ENCODE results near the gene PADI6.

DNA sequence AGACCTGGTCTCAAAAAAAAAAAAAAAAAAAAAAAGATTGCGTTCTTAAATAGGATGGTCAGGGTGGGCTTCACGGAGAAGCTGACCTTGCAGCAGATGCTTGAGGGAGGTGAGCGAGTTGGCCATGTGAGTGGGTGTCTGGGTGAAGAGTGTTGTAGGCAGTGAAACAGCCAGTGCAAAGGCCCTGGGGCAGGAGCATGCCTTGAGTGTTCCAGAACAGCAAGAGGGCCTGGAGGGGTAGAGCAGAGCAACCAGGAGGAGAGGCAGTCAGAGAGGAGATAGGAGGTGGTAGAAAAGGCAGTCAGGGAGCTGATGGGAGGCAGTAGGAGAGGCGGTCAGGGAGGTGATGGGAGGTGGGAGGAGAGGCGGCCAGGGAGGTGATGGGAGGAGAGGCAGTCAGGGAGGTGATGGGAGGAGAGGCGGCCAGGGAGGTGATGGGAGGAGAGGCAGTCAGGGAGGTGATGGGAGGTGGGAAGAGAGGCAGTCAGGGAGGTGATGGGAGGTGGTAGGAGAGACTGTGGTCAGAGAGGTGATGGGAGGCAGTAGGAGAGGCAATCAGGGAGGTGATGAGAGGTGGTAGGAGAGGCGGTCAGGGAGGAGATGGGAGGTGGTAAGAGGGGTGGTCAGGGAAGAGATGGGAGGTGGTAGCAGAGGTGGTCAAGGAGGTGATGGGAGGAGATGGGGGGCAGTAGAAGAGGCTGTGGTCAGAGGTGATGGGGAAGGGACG lies 20.2 kb upstream of the PADI6 start:
- TF ChIP-seq, protein P1, sequence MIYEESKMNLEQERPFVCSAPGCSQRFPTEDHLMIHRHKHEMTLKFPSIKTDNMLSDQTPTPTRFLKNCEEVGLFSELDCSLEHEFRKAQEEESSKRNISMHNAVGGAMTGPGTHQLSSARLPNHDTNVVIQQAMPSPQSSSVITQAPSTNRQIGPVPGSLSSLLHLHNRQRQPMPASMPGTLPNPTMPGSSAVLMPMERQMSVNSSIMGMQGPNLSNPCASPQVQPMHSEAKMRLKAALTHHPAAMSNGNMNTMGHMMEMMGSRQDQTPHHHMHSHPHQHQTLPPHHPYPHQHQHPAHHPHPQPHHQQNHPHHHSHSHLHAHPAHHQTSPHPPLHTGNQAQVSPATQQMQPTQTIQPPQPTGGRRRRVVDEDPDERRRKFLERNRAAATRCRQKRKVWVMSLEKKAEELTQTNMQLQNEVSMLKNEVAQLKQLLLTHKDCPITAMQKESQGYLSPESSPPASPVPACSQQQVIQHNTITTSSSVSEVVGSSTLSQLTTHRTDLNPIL (CRISPR knock-in tag; IDR thresholded peaks at IDR 0.05; ENCODE audit: low read depth), result no peak
- TF ChIP-seq, protein P2, sequence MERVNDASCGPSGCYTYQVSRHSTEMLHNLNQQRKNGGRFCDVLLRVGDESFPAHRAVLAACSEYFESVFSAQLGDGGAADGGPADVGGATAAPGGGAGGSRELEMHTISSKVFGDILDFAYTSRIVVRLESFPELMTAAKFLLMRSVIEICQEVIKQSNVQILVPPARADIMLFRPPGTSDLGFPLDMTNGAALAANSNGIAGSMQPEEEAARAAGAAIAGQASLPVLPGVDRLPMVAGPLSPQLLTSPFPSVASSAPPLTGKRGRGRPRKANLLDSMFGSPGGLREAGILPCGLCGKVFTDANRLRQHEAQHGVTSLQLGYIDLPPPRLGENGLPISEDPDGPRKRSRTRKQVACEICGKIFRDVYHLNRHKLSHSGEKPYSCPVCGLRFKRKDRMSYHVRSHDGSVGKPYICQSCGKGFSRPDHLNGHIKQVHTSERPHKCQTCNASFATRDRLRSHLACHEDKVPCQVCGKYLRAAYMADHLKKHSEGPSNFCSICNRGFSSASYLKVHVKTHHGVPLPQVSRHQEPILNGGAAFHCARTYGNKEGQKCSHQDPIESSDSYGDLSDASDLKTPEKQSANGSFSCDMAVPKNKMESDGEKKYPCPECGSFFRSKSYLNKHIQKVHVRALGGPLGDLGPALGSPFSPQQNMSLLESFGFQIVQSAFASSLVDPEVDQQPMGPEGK (CRISPR knock-in tag; IDR thresholded peaks at IDR 0.05; ENCODE audit: borderline replicate concordance), result no peak
- TF ChIP-seq ZC3H10 (CRISPR knock-in tag; IDR thresholded peaks at IDR 0.05) (no peak), PPARA (CRISPR knock-in tag; IDR thresholded peaks at IDR 0.05; ENCODE audit: borderline replicate concordance) (no peak), ARNTL (CRISPR knock-in tag; IDR thresholded peaks at IDR 0.05; ENCODE audit: borderline replicate concordance, low read depth) (no peak), OSR1 (CRISPR knock-in tag; IDR thresholded peaks at IDR 0.05) (no peak)

Measured in SK-N-SH treated with all-trans-retinoic acid at 6 μM for 48 hours (cell line).